Esophagus squamous epithelium (tissue), 4 donors: ENCODE measurements around the gene LIPC.

Experiments
- CTCF ChIP-seq, 6 experiments: fragments of 450-650 bp in 4 of 6; fragments of 200-600 bp in 2 of 6; sonication (generic) in 2 of 6; IDR thresholded peaks; one replicate each; pipeline ENCODE4 v1.5.1; 2016 to 2019; ENCODE audit warnings: antibody characterized with exemption in 6 of 6, mild to moderate bottlenecking in 4 of 6, moderate library complexity in 4 of 6
- POLR2A ChIP-seq, 4 donors: fragments of 450-650 bp; IDR thresholded peaks; one replicate each; pipeline ENCODE4 v1.6.1; 2017; ENCODE audit warnings: antibody characterized with exemption in 4 of 4, mild to moderate bottlenecking in 4 of 4, moderate library complexity in 3 of 4

GRCh38 chr15:58543664-58544335 is 112.0 kb downstream of the LIPC start:
- TF ChIP-seq POLR2A (IDR thresholded peaks at IDR 0.05) (no peak), CTCF (IDR thresholded peaks at IDR 0.05) (no peak)
